ENCODE data around the gene SUV39H1.
"Not testable (repeated sequence)": the region's sequence is repeated elsewhere in the genome, so short reads cannot be mapped to it uniquely, and the experiment has no call there.

Gene SUV39H1

GRCh38 chrX:48696301-48696908 lies at the start of gene SUV39H1:
TSS of gene SUV39H1 (plus strand) at chrX:48696734. CDS start at chrX:48696785, 51 bp downstream.
- DNase-seq, result peak; percentile 81 to 91

GRCh38 chrX:48648336-48648751 lies 48.2 kb upstream of the SUV39H1 start:
- peak; percentile 81 to 95 for DNase-seq

- DNase-seq, result no peak
Observed at GRCh38 chrX:48649102-48649501, 47.4 kb upstream of the SUV39H1 start.

- not testable (repeated sequence) for DNase-seq
Observed at GRCh38 chrX:48652055-48652579, 44.4 kb upstream of the SUV39H1 start.

GRCh38 chrX:48654746-48655145 lies 41.8 kb upstream of the SUV39H1 start:
- not testable (repeated sequence) for DNase-seq

- DNase-seq, result not testable (repeated sequence)
Observed at GRCh38 chrX:48659686-48660085, 36.8 kb upstream of the SUV39H1 start.

GRCh38 chrX:48663241-48663640 lies 33.3 kb upstream of the SUV39H1 start:
- DNase-seq, result no peak

GRCh38 chrX:48664156-48664555 lies 32.4 kb upstream of the SUV39H1 start:
- DNase-seq, result no peak

GRCh38 chrX:48665991-48666390 lies 30.5 kb upstream of the SUV39H1 start:
- no peak for DNase-seq

GRCh38 chrX:48666649-48667048 lies 29.9 kb upstream of the SUV39H1 start:
- DNase-seq, result no peak

- DNase-seq, result no peak
Observed at GRCh38 chrX:48667509-48667908, 29.0 kb upstream of the SUV39H1 start.

GRCh38 chrX:48668187-48668586 lies 28.3 kb upstream of the SUV39H1 start:
- DNase-seq, result not testable (repeated sequence)

- DNase-seq, result peak; percentile 88 to 95
Observed at GRCh38 chrX:48676106-48676892, 20.2 kb upstream of the SUV39H1 start.

GRCh38 chrX:48676893-48677270 lies 19.7 kb upstream of the SUV39H1 start:
- no peak for DNase-seq

GRCh38 chrX:48677516-48677915 lies 19.0 kb upstream of the SUV39H1 start:
- DNase-seq, result no peak

- DNase-seq, result not testable (repeated sequence)
Observed at GRCh38 chrX:48680467-48680866, 16.1 kb upstream of the SUV39H1 start.

- DNase-seq, result not testable (repeated sequence)
Observed at GRCh38 chrX:48680925-48681324, 15.6 kb upstream of the SUV39H1 start.

- DNase-seq, result no peak
Observed at GRCh38 chrX:48681539-48682183, 14.9 kb upstream of the SUV39H1 start.

GRCh38 chrX:48682795-48683194 lies 13.7 kb upstream of the SUV39H1 start:
- not testable (repeated sequence) for DNase-seq

GRCh38 chrX:48683411-48683982 lies 13.0 kb upstream of the SUV39H1 start, which contains the start of gene WAS:
TSS of gene WAS (plus strand) at chrX:48683799. CDS start at chrX:48683854, 55 bp downstream.
- DNase-seq, result no peak

- DNase-seq, result no peak
Observed at GRCh38 chrX:48684134-48684533, 12.4 kb upstream of the SUV39H1 start.

- no peak for DNase-seq
Observed at GRCh38 chrX:48685416-48685815, 11.1 kb upstream of the SUV39H1 start.

GRCh38 chrX:48688531-48689150 lies 7.9 kb upstream of the SUV39H1 start:
- no peak for DNase-seq

Measured in NCI-H524 (cell line).